Measurements from ENCODE around the gene GUCD1. TPM values are rescaled to one million over a fixed set of nuclear protein-coding genes. Genes with fewer than 3 reads are reported as not detected.

GUCD1 gene
- total RNA-seq, 1 donor from 2014 or later = 291 TPM

DNA sequence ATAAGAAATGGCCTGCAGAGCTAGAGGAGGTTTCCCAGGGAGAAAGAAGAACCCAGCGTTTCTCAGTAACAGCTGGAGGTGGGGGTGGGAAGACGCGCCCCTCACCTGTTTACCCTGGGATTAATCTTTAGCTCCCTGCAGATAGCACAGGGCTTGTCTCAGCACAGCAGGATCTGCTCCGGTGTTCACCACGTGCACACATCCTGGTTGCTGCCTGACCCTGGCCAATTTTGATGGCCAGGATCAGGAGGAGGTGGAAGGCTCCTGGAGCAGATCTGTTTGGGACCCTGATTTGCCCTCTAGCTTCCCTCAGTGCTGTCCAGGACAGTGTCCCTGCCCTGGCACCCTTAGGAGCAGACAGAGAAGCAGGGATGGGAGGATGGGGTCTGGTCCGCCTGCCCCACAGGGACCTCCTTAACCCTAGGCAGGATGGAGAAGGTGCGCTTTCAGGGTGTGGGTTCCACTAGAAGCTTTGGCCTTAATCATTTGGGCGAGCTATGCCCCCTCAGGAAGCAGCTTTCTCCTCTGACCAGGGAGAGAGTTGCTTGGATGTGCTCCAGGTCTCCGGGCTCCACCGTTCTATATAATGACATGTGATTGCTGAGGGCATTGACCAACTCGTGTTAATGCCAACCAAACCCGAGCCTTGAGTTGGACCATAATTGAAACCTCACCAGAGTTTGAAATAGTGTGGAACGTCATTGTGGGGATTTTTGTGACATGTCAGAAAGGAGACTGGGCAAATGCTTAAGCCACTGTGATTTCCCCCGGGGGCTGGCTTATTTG, 40.5 kb downstream of the GUCD1 start:
- DNase-seq (no peak), ATAC-seq (ENCODE audit: poor library complexity) (no peak)
- intact Hi-C loops (cut with DNase I) = loop anchor here (10.0 kb wide), 1 partner anchor 190 kb away; no protein-coding TSS in a partner anchor

DNA sequence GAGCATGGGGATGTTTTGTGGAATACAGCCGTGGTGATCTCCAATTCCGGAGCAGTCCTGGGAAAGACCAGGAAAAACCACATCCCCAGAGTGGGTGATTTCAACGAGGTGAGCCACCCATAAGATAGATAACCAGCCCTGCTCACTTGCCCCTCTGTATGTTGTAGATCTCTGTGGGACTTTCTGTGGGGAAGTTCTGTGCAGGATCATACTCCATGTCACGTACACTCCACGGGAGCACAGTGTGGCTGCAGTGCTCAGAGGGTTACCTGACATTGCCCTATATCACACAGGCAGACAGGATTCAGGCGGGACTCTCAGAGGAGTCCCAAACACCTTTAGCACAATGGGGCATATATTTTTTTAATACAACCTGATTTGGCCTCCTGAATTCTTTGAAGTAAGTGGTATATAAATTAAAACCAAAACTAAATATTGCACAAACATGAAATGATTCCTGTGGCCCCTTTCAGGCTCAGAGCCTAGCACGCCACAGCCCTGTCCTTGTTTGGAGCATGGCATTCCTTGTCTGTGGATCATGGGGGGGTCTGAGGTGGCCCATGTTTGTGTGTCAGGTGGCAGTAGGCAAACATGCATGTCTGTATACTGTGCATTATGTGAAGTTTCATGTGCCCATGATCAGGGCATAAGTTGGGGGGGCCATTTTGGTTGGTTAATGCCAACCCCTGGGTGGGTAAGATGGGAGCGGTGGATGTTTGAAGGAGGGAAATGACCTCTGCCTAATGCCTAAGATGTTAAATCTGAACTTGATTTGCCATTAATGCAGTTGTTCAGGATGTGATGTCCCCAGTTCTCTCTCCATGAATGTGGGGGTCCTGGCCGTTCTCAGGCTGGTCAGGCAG, 41.3 kb downstream of the GUCD1 start:
- DNase-seq (no peak), ATAC-seq (ENCODE audit: poor library complexity) (no peak)
- intact Hi-C loops (cut with DNase I) = loop anchor here (10.0 kb wide), 1 partner anchor 189 kb away; no protein-coding TSS in a partner anchor

DNA sequence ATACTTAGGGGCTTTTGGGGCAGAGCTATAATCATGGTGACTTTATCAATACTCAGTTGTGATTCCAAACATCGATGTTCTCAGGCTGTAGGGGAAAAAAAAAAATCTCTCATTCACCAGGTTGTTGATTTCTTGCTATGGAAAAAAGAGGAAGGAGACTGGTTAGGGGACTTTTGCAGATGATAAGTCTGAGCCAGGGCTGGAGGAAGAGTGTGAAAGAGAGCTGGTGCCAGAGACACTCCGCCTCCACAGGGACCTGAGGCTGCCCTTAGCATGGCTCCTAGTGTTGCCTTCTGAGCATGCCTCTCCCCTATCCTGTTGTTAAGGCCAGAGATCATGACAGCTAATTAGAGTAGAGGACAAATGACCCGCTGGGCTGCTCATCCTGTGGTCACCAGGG, 42.9 kb downstream of the GUCD1 start:
- no peak for DNase-seq
- no peak for ATAC-seq (ENCODE audit: poor library complexity)
- intact Hi-C loops (cut with DNase I) = loop anchor here (10.0 kb wide), 1 partner anchor 187 kb away; no protein-coding TSS in a partner anchor

DNA sequence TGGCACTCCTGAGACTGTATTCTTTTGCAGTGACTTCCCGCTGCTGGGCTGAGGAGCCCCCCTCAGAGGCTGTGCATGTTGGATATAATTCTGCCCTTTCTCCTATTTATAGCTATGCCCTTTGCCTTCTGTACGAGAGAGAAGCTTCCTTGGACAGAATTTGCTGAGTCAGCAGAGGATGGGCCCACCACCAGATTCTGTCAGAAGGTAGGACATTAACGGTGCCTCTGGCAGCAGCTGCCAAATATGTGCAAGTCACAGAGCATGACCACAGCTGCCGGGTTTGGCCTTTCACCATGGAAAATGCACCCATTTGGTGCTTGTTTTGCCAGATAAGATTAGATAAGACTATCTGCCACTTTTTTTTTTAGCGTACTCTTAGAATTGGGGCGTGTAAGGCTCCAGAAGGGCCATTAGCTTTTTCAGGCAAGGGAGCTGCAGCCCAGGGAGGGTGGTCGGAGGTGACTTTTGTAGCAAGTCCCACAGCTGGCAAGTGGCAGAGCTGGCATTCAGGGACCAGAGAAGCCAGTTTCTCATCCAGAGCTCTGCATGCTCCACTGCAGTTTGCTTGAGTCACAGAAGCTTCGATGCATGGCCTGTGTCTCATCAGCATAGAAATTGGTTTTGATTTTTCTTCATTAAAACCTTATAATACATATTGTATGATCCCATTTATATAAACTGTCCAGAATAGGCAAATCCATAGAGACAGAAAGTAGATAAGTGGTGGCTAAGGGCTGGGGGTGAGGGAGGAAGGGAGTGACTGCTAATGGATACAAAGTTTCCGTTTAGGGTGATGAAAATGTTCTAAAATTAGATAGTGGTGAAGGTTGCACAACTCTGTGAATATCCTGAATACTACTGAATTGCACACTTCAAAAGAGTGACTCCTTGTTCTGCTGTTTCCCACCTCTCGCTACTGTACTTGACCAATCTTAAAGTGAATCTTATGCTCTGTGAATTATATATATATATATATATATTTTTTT, 44.0 kb downstream of the GUCD1 start:
- ATAC-seq (ENCODE audit: poor library complexity) (peak; percentile 83), DNase-seq (no peak)
- intact Hi-C loops (cut with DNase I) = loop anchor here (10.0 kb wide), 1 partner anchor 186 kb away; no protein-coding TSS in a partner anchor

DNA sequence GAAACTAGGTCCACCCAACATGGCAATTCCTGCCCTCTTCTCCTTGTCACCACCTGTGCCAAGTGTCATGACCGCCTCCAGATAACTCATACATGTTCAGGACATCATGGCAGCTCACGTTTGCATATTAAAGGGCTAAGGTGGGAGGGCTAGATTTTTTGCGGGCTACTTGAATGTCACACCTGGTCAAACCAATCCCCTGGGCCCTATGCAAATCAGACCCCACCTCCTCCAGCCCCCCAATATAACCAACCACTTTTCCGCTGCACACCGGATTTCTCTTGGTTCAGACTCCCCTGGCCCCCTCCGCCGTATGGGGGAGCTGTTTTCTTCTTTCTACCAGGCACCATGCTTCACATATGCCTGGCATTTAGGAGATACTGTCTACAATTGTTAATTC, 47.2 kb downstream of the GUCD1 start:
- no peak for ATAC-seq (ENCODE audit: poor library complexity)
- DNase-seq = no peak
- intact Hi-C loops (cut with DNase I) = no loop called here

DNA sequence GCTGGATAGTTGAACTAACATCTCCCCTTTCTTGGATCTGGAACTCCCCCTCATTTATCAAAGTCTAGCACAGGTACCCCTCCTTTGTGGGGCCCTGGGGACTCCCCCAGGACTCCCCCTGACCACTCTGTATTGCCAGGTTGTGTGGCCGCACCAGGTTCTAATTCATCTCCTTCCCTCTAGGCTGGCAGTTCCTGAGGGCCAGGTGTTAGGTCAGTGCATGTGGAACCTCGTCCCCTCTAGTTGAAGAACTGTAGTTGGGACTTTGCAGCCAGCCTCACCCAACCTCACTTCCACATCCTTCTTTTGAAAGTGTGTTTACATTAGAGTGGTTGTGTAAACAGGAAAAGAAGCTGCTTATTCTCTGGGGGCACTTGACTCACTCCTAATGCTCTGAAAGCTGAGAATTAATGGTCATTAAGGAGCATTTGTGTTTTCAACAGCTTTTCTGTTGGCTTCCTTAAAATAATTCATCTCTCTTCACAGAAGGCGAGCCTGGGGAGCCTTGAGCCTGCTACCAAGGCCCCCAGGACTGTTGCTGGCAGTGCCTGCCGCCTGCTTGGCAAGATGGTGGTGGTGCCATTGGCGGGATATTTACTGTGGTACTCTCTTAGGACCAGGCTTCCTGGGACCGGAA, 48.0 kb downstream of the GUCD1 start:
- DNase-seq (no peak), ATAC-seq (ENCODE audit: poor library complexity) (no peak)
- intact Hi-C loops (cut with DNase I) = no loop called here

DNA sequence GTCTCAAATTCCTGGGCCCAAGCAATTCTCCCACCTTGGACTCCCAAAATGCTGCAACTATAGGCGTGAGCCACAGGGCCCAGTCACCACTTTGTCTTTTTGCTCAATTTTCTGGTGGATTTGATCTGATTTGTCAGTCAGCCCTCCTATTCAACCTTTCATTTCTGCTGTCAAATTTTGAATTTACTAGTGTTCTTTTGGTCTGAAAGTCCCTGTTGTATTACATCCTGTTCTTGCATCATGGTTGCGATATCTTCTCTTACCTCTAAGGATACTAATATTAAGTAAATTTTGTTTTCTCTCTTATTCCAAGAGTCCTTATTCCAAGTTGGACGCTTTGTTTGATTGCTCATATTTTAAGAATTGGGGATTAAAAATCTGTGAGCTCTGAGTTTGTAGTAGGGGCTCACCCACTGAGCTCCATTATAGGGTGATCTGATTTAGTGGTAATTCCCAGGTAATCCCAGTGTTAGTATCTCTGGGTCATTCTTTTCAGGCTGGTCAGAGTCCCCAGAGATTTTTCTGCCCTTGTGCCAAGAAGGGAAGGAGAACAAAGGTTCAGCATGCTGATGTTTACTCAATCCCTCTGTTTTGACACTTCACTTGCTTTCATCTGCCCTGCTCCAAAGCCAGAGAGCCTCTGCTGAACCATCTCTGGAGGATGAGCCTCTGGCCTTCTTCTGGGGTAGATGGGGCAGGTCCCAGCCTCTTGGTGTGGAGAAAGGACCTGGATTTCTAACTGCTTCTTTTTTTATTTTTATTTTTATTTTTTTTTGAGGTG, 49.8 kb downstream of the GUCD1 start:
- no peak for ATAC-seq (ENCODE audit: poor library complexity)
- DNase-seq = no peak
- intact Hi-C loops (cut with DNase I) = loop anchor here (5.0 kb wide), 1 partner anchor 83 kb away; no protein-coding TSS in a partner anchor

DNA sequence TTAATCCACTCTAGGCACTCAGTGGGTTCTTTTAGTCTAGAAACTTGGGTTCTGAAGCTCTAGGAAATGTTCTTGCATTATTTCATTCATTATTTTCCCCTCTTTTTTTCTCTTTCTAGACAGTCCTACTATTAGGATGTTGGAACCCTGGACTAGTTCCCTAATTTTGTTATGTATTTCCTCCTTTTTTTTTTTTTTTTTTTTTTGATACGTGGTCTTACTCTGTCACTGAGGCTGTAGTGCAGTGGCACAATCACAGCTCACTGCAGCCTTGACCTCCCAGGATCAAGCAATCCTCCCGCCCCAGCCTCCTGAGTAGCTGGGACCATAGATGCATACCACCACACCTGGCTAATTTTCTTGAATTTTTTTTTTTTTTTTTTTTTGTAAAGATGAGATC, 50.4 kb downstream of the GUCD1 start:
- intact Hi-C loops (cut with DNase I) = loop anchor here (5.0 kb wide), 1 partner anchor 82 kb away; no protein-coding TSS in a partner anchor
- DNase-seq (no peak), ATAC-seq (ENCODE audit: poor library complexity) (no peak)

DNA sequence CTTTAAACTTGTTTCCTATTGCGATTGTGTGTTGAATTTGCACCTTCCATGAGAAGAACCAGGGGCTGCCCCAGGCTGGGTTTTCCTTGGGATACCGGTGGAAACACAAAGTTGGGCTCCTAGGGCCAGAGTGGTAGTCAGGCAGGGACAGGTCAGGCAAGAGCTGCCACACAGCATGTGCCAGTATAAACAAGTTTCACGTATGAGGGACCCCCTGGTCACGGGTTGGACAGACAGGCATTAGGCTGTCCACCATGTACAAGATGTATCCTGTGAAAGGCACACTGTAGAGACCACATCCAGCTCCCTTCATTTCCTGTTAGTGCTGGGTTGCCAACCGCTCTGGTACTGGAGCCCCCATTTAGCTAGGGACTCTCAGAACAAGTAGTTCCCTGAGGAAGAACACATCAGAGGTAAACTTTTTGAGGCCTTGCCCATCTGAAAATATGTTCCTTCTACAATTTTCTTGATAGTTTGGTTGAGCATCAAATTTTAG, 51.0 kb downstream of the GUCD1 start:
- intact Hi-C loops (cut with DNase I) = loop anchor here (5.0 kb wide), 1 partner anchor 82 kb away; no protein-coding TSS in a partner anchor

DNA sequence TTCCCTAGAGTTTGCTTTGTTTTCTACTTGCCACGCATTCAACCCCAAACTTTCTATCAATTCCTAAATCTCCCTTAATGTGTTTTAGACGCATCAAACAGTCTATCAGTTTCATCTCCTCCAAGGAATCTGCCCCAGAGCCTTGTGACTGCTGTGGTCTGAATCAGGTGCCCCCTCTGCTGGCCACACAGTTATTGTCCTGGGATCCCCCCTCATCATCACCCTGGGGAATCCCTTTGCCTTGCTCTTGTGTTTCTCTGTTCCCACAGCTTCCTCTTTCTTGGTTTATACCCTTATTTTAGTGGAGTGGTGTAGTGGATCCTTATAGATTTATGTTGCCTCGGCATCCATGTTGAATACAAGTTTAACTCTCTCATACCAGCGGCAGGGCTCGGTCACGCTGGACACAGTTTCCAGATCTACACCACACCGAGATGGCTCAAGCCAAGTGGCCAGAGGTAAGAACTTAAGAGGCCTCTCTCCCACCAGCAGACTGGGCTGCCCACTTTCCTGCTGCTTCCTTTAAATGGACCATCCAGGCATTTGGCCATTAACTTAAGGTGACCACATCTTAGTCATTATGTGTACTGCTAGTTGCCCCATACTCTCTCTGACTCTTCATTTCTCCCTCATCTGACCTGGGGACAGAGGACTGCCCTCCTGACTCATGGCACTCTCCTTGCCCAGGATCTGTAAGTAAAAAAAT, 51.6 kb downstream of the GUCD1 start:
- ATAC-seq (ENCODE audit: poor library complexity) (peak; percentile 66), DNase-seq (peak; percentile 71)
- intact Hi-C loops (cut with DNase I) = loop anchor here (5.0 kb wide), 1 partner anchor 81 kb away; no protein-coding TSS in a partner anchor

More for the DNA sequence above, 51.0 kb downstream of the GUCD1 start:
- ATAC-seq (ENCODE audit: poor library complexity) = no peak
- DNase-seq = no peak

DNA sequence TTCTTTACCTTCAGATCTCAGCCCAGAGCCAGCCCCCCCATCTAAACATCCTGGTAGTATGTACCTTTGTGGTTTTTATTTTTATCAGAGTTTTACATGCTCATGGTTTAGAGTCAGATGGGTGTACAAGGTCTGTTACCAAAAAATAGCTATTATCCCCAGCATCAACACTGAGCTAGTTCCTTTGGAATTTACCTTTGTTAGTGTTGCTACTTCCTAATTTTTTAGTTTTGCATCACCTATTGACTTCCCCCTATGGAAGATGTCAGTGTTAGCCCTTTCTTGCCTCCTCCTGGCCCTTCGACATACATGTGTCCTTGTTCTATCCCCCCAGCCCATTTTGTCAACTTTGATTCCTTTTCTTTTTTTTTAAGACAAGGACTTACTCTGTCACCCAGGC, 52.4 kb downstream of the GUCD1 start:
- no peak for DNase-seq
- ATAC-seq (ENCODE audit: poor library complexity) = no peak
- intact Hi-C loops (cut with DNase I) = loop anchor here (5.0 kb wide), 1 partner anchor 80 kb away; no protein-coding TSS in a partner anchor

DNA sequence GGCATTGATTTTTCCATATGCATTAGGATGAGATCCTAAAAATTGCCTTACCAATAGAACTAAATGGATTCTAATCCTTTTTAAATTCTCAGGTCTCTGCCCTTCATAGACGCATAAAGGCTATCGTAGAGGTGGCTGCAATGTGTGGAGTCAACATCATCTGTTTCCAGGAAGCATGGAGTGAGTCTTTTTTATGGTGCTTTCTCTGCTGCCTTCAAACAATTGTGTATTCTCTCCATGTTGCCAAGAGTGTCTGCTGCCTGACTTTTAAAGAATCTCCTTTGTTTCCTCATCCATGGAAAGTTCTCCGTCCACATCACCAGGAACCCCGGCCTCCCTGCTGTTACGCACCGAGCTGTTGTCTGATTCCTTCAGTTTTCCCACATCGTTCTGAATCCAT, 52.9 kb downstream of the GUCD1 start:
- intact Hi-C loops (cut with DNase I) = loop anchor here (5.0 kb wide), 1 partner anchor 80 kb away; no protein-coding TSS in a partner anchor
- ATAC-seq (ENCODE audit: poor library complexity) = no peak
- no peak for DNase-seq

DNA sequence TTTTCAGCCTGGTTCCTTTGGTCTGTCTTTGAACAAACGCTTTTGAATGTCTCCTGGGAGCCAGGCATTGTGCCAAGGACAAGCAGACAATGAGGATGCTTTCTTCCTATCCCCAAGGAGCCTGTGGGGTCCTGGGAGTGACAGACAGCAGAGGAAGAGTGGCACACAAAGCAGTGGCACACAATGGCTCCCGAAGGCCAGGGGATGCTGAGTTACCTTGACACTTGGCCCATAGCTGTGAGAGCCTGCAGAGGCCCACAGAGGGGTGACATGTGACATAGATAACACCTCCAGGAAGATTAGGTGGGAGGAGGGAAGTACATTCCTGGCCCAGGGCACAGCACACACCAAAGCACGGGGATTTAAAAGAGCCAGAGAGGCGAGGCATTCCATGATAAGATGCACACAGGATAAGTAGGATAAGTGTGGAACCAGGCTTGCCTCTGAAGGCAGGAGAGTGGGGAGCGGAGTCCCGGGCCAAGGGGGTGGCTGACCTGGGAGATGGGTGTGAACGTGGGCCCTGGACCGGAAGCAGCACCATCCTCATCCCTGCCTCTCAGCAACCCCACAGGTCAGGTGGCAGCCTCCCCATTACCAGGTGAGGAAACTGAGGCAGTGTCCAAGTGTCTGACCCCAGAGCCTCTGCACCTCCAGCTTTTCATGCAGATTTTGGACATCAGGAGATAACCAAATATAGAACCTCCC, 53.5 kb downstream of the GUCD1 start:
- peak; percentile 61 for ATAC-seq (ENCODE audit: poor library complexity)
- intact Hi-C loops (cut with DNase I) = loop anchor here (5.0 kb wide), 1 partner anchor 79 kb away; no protein-coding TSS in a partner anchor
- DNase-seq = no peak

DNA sequence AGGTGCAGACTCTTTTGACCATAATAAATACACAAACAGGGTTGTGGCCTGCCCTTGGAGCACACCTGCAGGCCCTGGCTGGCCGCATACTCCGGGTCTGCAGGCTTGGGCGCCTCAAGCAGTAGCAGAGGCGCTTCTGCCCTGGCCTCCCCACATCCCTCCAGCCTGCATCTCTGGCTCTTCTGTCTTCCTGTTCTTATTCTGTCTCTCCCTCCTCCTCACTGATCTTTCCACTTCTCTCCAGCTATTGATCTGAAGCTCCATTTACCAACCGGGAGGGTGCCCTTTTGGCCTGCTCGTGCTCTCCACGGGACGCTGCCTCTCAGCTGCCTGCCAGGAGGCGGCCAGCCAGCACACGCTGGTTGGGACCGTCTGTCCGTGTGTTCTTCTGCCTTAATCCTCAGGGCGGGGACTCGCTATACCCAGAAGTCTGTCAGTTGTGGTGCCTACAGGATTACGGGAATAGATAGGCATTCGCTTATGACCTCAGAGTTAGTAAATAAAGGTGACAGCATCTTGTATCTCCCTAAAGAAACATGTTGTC, 54.6 kb downstream of the GUCD1 start:
- intact Hi-C loops (cut with DNase I) = loop anchor here (5.0 kb wide), 1 partner anchor 78 kb away; no protein-coding TSS in a partner anchor
- DNase-seq (no peak), ATAC-seq (ENCODE audit: poor library complexity) (peak; percentile 78)

DNA sequence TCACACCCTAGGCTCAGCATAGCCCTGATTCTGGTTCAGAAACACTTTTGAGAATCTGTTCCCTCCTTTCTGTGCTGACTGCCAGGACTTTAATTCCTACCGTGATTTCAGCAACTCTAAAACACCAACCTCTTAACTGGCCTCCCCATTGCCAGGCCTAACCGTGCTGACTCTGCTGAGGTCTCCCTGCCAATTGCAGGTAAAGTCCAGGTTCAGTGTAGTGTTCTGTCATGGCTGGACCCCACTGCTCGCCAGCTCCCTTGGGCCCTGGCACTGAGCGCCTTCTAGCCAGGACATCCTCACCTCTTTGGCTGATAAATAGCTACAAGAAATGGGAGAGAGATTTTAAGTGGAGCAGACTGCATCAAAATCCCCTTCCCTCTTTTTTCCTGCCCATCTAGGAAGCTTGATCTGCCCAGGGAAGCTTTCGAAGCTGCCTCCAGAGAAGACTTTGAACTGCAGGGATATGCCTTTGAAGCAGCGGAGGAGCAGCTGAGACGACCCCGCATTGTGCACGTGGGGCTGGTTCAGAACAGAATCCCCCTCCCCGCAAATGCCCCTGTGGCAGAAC, 55.1 kb downstream of the GUCD1 start:
- ATAC-seq (ENCODE audit: poor library complexity) = no peak
- DNase-seq = no peak
- intact Hi-C loops (cut with DNase I) = loop anchor here (5.0 kb wide), 1 partner anchor 77 kb away; no protein-coding TSS in a partner anchor

Measured in Right ventricle myocardium superior (tissue), 1 donor.